ENCODE measurements around the gene CDK4.

DNA sequence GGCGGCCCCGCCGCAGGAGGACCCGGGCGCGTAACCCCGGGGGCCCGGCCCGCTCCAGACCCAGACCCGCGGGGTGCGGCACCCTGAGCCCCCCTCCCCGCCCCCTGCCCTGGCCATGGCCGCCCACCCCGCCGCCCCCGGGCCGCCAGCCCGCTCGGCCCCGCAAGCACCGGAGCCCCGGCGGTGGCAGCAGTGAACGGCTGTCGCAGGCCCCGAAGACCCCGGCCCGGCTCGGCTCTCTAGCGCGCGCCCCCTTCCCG is 3.0 kb upstream of the CDK4 start:
- no peak for TF ChIP-seq CTCF (IDR thresholded peaks at IDR 0.05)
- no peak for TF ChIP-seq POLR2A (IDR thresholded peaks at IDR 0.05)

Measured in tibial nerve (tissue), 3 donors.